ENCODE results near the gene DPP10.

DPP10 gene

GRCh38 chr2:115848192-115848591 is 1405.8 kb downstream of the DPP10 start:
- CTCF ChIA-PET, result no interaction called here
- no peak for DNase-seq
- H3K9me3 Mint-ChIP-seq, result peaks cover 17% of the 10 kb centered on the region
- no peaks in the 10 kb centered on the region for H3K36me3 Mint-ChIP-seq
- H3K27ac Mint-ChIP-seq, result no peak overlapping the region
- no peaks in the 10 kb centered on the region for H3K27me3 Mint-ChIP-seq
- no peaks in the 10 kb centered on the region for H3K4me1 Mint-ChIP-seq
- no peak overlapping the region for H3K4me3 Mint-ChIP-seq

GRCh38 chr2:115867024-115867423 is 1424.6 kb downstream of the DPP10 start:
- Mint-ChIP-seq H3K4me1 (no peaks in the 10 kb centered on the region), H3K27me3 (no peaks in the 10 kb centered on the region), H3K27ac (no peak overlapping the region), H3K9me3 (peaks cover 3% of the 10 kb centered on the region), H3K36me3 (no peaks in the 10 kb centered on the region), H3K4me3 (no peak overlapping the region)
- CTCF ChIA-PET, result no interaction called here
- DNase-seq, result no peak

- H3K27ac Mint-ChIP-seq, result no peak overlapping the region
- H3K9me3 Mint-ChIP-seq, result peaks cover 8% of the 10 kb centered on the region
- CTCF ChIA-PET, result no interaction called here
- H3K4me3 Mint-ChIP-seq, result no peak overlapping the region
- H3K27me3 Mint-ChIP-seq, result no peaks in the 10 kb centered on the region
- no peak for DNase-seq
- H3K4me1 Mint-ChIP-seq, result no peaks in the 10 kb centered on the region
- no peaks in the 10 kb centered on the region for H3K36me3 Mint-ChIP-seq
Observed at GRCh38 chr2:115874427-115874826, 1432.0 kb downstream of the DPP10 start.

- no peaks in the 10 kb centered on the region for H3K27me3 Mint-ChIP-seq
- H3K4me3 Mint-ChIP-seq, result no peak overlapping the region
- no peak overlapping the region for H3K27ac Mint-ChIP-seq
- CTCF ChIA-PET, result no interaction called here
- H3K9me3 Mint-ChIP-seq, result peaks cover 5% of the 10 kb centered on the region
- H3K4me1 Mint-ChIP-seq, result no peaks in the 10 kb centered on the region
- DNase-seq, result no peak
- H3K36me3 Mint-ChIP-seq, result no peaks in the 10 kb centered on the region
Observed at GRCh38 chr2:115880558-115880957, 1438.1 kb downstream of the DPP10 start.

- Mint-ChIP-seq H3K4me1 (no peaks in the 10 kb centered on the region), H3K9me3 (peaks cover 24% of the 10 kb centered on the region), H3K36me3 (no peaks in the 10 kb centered on the region), H3K27me3 (no peaks in the 10 kb centered on the region), H3K4me3 (no peak overlapping the region), H3K27ac (no peak overlapping the region)
- DNase-seq, result no peak
- CTCF ChIA-PET, result no interaction called here
Observed at GRCh38 chr2:115887209-115887776, 1444.9 kb downstream of the DPP10 start.

Data from activated naive CD4-positive, alpha-beta T cell treated with anti-CD3 and anti-CD28 coated beads, Interleukin-2, amount 10 ng/mL, durations not matched to agents 7 days and 5 days (primary cell).